Breast epithelium (tissue), 4 donors: ENCODE measurements around the gene CLASP1. TPM values are rescaled to one million over a fixed set of nuclear protein-coding genes. Genes with fewer than 3 reads are reported as not detected.

Source experiments
- DNase-seq, 2 donors: peaks; one replicate each; pipeline ENCODE4 v3.0.0-alpha.2; 2019; ENCODE audit warnings: low spot score in 2 of 2
- H3K27ac ChIP-seq, 2 donors: fragments of 200-600 bp; sonication (generic) in 1 of 2; one replicate each; pipeline ENCODE4 v1.5.1; 2016 to 2019; ENCODE audit warnings: mild to moderate bottlenecking in 1 of 2
- H3K27me3 ChIP-seq, 2 donors: fragments of 200-600 bp; sonication (generic) in 1 of 2; one replicate each; pipeline versions ENCODE4 v1.5.1 to v1.6.0; 2017 to 2019; ENCODE audit warnings: control low read depth in 1 of 2, mild to moderate bottlenecking in 1 of 2
- H3K36me3 ChIP-seq: fragments of 200-600 bp; one replicate; pipeline ENCODE4 v1.5.1; 2019
- H3K4me1 ChIP-seq, 2 donors: fragments of 200-600 bp; sonication (generic); one replicate each; pipeline ENCODE4 v1.5.1; 2016 to 2019; ENCODE audit warnings: control low read depth in 1 of 2
- H3K4me3 ChIP-seq, 3 donors: fragments of 200-600 bp; sonication (generic); 1 replicate in 2 of 3; 2 replicates in 1 of 3; pipeline ENCODE4 v1.5.1; 2016 to 2019; ENCODE audit warnings: mild to moderate bottlenecking in 3 of 3, moderate library complexity in 2 of 3
- H3K9me3 ChIP-seq, 2 donors: fragments of 200-600 bp; sonication (generic) in 1 of 2; one replicate each; pipeline ENCODE4 v1.5.1; 2016 to 2019; ENCODE audit warnings: control low read depth in 1 of 2
- CTCF ChIP-seq, 3 donors: fragments of 450-650 bp; IDR thresholded peaks; one replicate each; pipeline ENCODE4 v1.5.1; 2016 to 2017; ENCODE audit warnings: antibody characterized with exemption in 3 of 3, mild to moderate bottlenecking in 3 of 3, moderate library complexity in 3 of 3
- POLR2A ChIP-seq: fragments of 450-650 bp; IDR thresholded peaks from one replicate; pipeline ENCODE4 v1.6.1; 2016; ENCODE audit warnings: antibody characterized with exemption, mild to moderate bottlenecking, moderate library complexity
- POLR2AphosphoS5 ChIP-seq, 3 donors: sonication (generic); formaldehyde crosslinking; IDR thresholded peaks; one replicate each; pipeline ENCODE4 v1.6.1; 2017; ENCODE audit warnings: antibody characterized with exemption in 3 of 3
- intact Hi-C: fragments of 100-400 bp; cut with DNase I; formaldehyde crosslinking; loops from one replicate; pipeline ENCODE4 v1.15.1; 2023; ENCODE audit warnings: low total_unique reads
- total RNA-seq, 3 donors: library from RNA; depleted of rRNA; stranded (reverse); fragments of >200 nt; gene quantifications; one replicate each; pipeline ENCODE4 v1.1.0, GENCODE V29; 2016

The CLASP1 gene
- total RNA-seq, 3 donors from 2014 or later: 80.3 to 106 (median 98.7) TPM

DNA sequence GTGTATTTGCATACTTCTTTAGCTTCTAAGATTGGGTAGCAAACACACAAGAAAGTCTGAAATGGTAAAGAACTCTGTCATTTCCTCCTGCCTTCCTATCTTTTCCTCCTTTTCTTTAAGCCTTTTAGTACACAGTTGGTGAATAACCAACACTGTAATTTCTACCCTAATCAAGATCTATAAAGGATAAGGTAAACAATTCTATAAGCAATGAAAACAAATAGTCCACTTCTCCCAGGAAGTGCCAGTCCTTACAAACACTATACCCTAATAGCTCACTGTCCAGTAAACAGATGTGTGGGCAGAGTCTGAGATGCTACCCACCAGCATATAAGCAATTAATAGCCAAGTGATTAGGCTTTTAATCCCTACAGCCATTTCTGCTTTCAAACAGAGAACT is 283.2 kb downstream of the CLASP1 start:
- no peak for DNase-seq
- Histone ChIP-seq H3K4me1 (no peaks in the 10 kb centered on the region), H3K4me3 (no peak overlapping the region), H3K27me3 (no peaks in the 10 kb centered on the region), H3K27ac (no peak overlapping the region), H3K36me3 (no peaks in the 10 kb centered on the region), H3K9me3 (no peaks in the 10 kb centered on the region)
- TF ChIP-seq CTCF (IDR thresholded peaks at IDR 0.05) (no peak), POLR2AphosphoS5 (IDR thresholded peaks at IDR 0.05) (no peak), POLR2A (no peak)
- intact Hi-C loops: no loop called here

GRCh38 chr2:121365061-121365460 is 284.2 kb downstream of the CLASP1 start:
- H3K4me1 ChIP-seq: no peaks in the 10 kb centered on the region
- no peak overlapping the region for H3K4me3 ChIP-seq
- no peaks in the 10 kb centered on the region for H3K9me3 ChIP-seq
- no peak for DNase-seq
- TF ChIP-seq CTCF (IDR thresholded peaks at IDR 0.05): no peak
- TF ChIP-seq POLR2A: no peak
- no peak for TF ChIP-seq POLR2AphosphoS5 (IDR thresholded peaks at IDR 0.05)
- H3K27ac ChIP-seq: no peak overlapping the region
- no peaks in the 10 kb centered on the region for H3K27me3 ChIP-seq
- H3K36me3 ChIP-seq: no peaks in the 10 kb centered on the region
- intact Hi-C loops: no loop called here

DNA sequence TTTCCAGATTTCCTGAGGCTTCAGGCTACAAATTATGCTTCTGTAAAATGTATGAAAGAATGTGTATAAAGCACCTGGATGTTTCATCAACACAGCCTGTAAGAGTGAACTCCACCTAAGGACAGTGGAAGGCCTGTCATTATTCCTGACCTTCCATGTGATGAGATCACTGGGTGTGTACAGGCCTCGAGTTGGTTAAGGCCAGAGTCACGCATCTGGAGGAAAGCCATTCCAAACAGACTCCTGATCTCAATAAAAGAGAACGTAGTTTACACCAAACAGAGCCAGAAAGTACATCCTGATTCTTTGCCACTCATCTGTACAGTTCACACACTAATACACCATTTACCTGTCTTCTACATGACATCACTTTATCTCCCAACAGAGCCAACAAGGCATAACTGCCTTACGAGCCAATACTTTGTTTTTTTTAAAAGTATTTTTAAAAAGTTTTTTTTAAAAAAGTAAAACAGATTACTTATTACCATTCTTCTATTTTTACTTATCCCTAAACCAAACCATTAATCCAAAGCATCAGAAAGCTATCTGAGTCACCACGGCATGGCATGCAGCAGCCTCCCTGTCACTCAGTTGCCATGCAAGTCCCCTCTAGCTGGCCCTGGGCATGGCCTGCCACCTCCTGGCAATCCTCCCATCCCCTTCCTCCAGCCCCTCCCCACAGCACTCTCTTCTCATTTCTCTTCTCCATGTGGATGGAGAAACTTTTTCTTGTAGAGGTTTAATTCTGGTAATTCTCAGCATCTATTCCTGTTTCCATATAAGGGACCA is 285.4 kb downstream of the CLASP1 start:
- no peaks in the 10 kb centered on the region for H3K27me3 ChIP-seq
- no peaks in the 10 kb centered on the region for H3K9me3 ChIP-seq
- H3K27ac ChIP-seq: peak overlapping the region; percentile 45 to 71
- no peaks in the 10 kb centered on the region for H3K4me1 ChIP-seq
- intact Hi-C loops: no loop called here
- H3K36me3 ChIP-seq: no peaks in the 10 kb centered on the region
- no peak overlapping the region for H3K4me3 ChIP-seq
- DNase-seq: no peak
- TF ChIP-seq POLR2AphosphoS5 (IDR thresholded peaks at IDR 0.05) (no peak), POLR2A (no peak), CTCF (IDR thresholded peaks at IDR 0.05) (no peak)

- no peak overlapping the region for H3K4me3 ChIP-seq
- DNase-seq: no peak
- no peaks in the 10 kb centered on the region for H3K4me1 ChIP-seq
- intact Hi-C loops: no loop called here
- H3K36me3 ChIP-seq: no peaks in the 10 kb centered on the region
- H3K27me3 ChIP-seq: no peaks in the 10 kb centered on the region
- no peaks in the 10 kb centered on the region for H3K9me3 ChIP-seq
- H3K27ac ChIP-seq: no peak overlapping the region
- TF ChIP-seq POLR2AphosphoS5 (IDR thresholded peaks at IDR 0.05) (no peak), POLR2A (no peak), CTCF (IDR thresholded peaks at IDR 0.05) (no peak)
Observed at GRCh38 chr2:121362774-121363173, 286.5 kb downstream of the CLASP1 start.

- intact Hi-C loops: no loop called here
- Histone ChIP-seq H3K27ac (no peak overlapping the region), H3K4me3 (no peak overlapping the region), H3K27me3 (no peaks in the 10 kb centered on the region), H3K36me3 (no peaks in the 10 kb centered on the region), H3K9me3 (no peaks in the 10 kb centered on the region), H3K4me1 (no peaks in the 10 kb centered on the region)
- DNase-seq: no peak
- no peak for TF ChIP-seq POLR2AphosphoS5 (IDR thresholded peaks at IDR 0.05)
- TF ChIP-seq CTCF (IDR thresholded peaks at IDR 0.05): no peak
- no peak for TF ChIP-seq POLR2A
Observed at GRCh38 chr2:121362226-121362625, 287.0 kb downstream of the CLASP1 start.
